Right ventricle myocardium superior (tissue), 1 donor: ENCODE data around the gene CEP70. TPM values are rescaled to one million over a fixed set of nuclear protein-coding genes. Genes with fewer than 3 reads are reported as not detected.
A peak's percentile ranks its signal among the peaks of the same experiment; 100 is the strongest.
"Not testable (repeated sequence)": the region's sequence is repeated elsewhere in the genome, so short reads cannot be mapped to it uniquely, and the experiment has no call there.

ENCODE experiments used
- ATAC-seq: fragments of 200-7000 bp; cut with Tn5 transposase; one replicate; pipeline ENCODE4 v1.9.1; 2020; ENCODE audit warnings: mild to moderate bottlenecking; ENCODE audit not compliant: poor library complexity
- DNase-seq: peaks from one replicate; pipeline ENCODE4 v3.0.0-alpha.2; 2020
- intact Hi-C: fragments of 100-400 bp; cut with DNase I; formaldehyde crosslinking; loops from one replicate; pipeline ENCODE4 v1.11.2; 2022
- long read RNA-seq: library from polyadenylated mRNA; unstranded; transcript quantifications from one replicate; pipeline ENCODE4 v2.0.0, GENCODE V29; 2021
- total RNA-seq: library from RNA; stranded (reverse); fragmentation: NEBNext Ultra II Directional; extraction: Animal tissue kit (Norgen Biotek cat#: 25700); gene quantifications from one replicate; pipeline ENCODE4 v1.2.1, GENCODE V29; 2021
- donor health status: DM: no; HTN: yes; CAD: no; lungs with severe emphysema.

CEP70 gene, protein sequence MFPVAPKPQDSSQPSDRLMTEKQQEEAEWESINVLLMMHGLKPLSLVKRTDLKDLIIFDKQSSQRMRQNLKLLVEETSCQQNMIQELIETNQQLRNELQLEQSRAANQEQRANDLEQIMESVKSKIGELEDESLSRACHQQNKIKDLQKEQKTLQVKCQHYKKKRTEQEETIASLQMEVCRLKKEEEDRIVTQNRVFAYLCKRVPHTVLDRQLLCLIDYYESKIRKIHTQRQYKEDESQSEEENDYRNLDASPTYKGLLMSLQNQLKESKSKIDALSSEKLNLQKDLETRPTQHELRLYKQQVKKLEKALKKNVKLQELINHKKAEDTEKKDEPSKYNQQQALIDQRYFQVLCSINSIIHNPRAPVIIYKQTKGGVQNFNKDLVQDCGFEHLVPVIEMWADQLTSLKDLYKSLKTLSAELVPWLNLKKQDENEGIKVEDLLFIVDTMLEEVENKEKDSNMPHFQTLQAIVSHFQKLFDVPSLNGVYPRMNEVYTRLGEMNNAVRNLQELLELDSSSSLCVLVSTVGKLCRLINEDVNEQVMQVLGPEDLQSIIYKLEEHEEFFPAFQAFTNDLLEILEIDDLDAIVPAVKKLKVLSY
- 19.0 TPM for total RNA-seq
- long read RNA-seq, partial matches to known transcripts = 6 of 22 reads
- long read RNA-seq, other reads (novel, unspliced or antisense) = 6 of 22 reads

DNA sequence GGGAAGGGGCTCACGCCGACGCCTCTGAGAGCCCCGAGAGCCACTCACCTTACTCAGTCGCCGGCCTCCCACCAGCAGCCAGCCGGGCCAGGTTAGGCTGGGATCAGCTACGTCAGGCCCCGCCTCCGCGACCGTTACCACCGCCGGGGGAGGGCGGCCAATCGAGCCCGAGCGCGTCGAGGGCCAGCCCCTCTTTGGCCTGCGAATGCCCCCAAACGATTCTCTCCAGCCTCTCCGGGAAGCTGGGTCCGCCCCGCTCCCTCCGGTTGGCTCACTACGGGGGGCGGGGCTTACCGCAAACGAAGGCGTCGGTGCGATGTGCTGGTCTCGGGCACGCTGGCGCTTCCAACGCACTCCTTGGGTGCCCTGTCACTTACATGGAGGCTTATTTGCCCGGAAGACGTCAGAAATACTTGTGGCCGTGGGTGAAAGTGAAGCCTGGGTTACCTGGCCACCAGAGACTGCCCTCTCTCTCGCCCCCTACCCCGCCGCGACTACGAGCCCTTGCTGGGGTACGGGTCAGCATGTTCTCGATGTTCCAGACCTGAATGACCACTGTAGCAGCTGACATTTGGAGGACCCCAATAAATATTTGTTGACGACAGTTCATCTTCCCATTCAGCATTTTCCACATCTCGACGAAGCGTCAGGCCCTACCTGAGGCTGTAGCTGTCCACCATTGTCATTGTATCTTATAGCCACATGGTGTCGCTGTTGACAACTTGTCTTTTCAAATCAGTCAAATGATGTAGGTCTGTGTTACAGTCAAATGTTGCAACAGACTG, at the start of gene CEP70:
Gene CEP70, minus strand, starts transcription at position 111 of the 785 bp plus-strand sequence. CDS start 21,333 bp downstream, outside the sequence.
- intact Hi-C loops = loop anchor here (2.0 kb wide), 1 partner anchor 320 kb away; no protein-coding TSS in a partner anchor
- peak; percentile 99 for ATAC-seq
- DNase-seq = peak; percentile 96

DNA sequence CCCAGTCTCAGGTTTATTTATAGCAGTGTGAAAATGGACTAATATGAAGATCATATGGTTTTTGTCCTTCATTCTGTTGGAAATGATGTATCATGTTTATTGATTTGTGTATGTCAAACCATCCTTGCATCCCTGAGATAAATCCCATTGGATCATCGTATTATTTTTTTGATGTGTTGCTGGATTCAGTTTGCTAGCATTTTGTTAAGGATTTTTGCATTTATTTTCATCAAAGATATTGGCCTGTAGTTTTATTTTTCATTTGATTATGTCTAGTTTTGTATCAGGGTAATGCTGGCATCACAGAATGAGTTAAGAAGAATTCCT, 48.8 kb upstream of the CEP70 start:
- no peak for ATAC-seq
- DNase-seq = no peak
- intact Hi-C loops = no loop called here

DNA sequence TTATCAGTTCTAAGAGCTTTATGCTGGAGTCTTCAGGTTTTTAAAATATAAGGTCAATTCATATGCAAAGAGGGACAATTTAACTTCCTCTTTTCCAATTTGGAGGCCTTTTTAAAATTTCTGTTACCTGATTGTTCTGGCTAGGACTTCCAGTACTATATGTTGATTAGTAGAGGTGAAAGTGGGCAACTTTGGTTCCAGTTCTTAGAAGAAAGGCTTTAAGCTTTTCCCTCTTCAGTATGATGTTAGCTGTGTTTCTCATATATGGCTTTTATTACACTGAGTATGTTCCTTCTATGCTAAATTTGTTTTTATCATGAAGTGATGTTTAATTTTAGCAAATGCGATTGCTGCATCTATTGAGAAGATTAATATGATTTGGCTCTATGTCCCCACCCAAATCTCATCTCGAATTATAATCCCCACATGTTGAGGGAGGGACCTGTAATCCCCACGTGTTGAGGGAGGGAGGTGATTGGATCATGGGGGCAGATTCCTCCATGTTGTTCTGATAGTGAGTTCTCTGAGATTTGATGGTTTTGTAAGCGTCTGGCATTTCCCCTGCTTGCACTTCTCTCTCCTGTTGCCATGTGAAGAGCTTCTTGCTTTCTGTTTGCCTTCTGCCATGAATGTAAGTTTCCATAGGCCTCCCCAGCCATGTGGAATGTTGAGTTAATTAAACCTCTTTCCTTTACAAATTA, 48.3 kb upstream of the CEP70 start:
- ATAC-seq (no peak), DNase-seq (no peak)
- intact Hi-C loops = no loop called here

DNA sequence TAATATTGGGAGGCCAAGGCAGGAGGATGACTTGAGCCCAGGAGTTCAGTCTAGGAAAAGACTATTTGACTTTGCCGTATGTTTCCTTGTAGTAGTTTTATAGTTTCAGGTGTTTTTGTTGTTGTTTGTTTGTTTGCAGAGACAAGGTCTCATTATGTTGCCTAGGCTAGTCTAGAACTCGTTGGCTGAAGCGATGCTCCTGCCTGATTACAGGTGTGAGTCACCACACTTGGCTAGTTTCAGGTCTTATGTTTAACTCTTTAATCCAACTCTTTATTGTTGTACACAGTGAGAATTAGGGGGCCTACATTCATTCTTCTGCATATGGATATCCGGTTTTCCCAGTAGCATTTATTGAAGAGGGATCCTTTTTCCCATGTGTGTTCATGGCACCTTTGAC, 46.5 kb upstream of the CEP70 start:
- DNase-seq (no peak), ATAC-seq (no peak)
- intact Hi-C loops = no loop called here

DNA sequence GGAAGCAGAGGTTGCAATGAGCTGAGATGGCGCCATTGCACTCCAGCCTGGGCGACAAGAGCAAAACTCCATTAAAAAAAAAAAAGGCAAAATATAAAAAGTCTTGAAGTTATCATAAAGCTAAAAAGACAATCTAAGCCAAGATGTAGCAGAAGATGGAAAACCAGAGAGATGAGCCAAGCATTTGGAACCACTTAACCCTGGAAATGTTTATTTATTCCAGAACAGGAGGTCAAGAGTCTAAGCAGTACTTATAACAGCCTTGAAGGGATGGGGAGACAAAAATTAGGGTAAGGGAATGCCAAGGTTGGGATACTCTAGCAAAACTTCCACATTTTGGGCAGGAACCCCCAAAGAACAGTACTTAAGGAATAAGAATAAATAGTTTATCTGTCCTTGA, 44.6 kb upstream of the CEP70 start:
- ATAC-seq (no peak), DNase-seq (no peak)
- intact Hi-C loops = no loop called here

DNA sequence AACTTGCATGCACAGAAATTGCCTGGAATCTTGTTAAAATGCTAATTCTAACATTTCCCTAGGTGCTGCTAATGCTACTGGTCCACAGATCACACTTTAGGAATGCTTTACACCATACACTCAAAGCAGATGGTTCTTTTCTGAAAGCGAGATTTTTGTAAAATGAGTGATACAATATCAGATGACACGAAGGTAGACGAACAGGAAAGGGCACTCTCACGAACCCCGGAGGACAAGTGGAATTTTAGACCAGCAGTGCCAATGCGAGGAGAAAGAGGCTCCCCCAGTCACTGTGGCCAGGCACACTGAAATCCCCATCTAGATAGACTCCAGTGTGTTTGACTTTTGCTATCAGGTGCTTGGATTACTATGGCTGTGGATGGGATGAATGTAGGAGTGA, 35.5 kb upstream of the CEP70 start:
- intact Hi-C loops = no loop called here
- ATAC-seq (no peak), DNase-seq (no peak)

DNA sequence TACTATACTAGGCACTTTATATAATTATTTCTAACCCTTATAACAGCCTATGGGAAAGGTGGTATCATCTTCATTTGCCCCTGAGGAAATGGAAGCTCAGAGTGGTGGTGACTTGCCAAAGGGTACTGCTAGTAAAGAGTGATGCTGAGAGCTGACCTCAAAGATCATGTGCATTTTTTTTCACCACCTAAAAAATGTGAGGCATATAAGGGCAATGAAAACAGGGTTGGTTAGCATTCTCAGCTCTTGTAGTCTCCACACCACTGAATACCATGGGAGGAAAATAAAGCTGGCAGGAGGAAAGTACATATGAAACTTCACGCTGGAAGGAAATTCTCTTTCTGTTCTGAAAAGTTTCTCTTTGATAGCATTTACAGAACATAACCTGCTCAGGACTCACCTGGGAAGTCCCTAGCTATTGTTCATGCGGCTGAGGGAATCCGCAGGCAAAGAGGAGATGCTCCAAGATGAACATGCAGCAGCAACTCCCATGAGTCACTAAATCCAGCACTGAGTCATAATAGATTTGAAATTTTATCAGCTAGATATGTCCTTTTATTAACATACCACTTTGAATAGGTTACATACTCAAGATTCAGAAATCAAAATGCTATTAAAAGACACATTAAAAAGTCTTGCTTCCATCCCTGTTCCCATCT, 31.8 kb upstream of the CEP70 start:
- intact Hi-C loops = no loop called here
- ATAC-seq = no peak
- DNase-seq = no peak

DNA sequence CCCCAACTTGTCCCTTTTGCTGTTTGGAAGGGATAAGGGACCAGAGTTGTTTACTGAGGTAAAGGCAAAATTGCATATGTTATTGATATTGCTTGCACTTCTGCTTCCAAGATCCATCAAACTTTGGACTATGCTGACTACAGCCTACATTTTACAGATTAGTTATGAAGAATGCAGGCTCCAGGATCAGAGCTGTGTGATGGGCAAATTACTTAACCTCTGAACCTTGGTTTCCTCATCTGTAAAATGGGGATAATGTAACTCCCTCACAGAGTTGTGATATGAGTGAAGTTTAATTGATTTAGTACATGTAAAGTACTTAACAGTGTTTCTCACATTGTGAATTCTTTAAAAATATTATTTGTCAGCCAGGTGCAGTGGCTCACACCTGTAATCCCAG, 30.5 kb upstream of the CEP70 start:
- intact Hi-C loops = no loop called here
- ATAC-seq (no peak), DNase-seq (no peak)

DNA sequence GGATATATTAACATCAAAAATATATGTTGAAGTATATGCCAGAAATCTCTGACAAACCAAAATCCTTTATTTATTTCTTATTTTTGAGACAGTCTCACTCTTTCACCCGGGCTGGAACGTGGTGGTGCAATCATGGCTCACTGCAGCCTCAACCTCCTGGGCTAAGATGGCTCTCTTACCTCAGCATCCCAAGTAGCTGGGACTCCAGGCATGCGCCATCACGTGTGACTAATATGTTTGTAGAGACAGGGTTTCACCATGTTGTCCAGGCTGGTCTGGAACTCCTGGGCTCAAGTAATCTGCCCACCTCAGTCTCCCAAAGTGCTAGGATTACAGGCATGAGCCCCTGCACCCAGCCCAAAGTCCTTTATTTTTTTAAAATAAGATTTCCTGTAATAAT, 26.4 kb upstream of the CEP70 start:
- intact Hi-C loops = no loop called here
- no peak for ATAC-seq
- DNase-seq = no peak

DNA sequence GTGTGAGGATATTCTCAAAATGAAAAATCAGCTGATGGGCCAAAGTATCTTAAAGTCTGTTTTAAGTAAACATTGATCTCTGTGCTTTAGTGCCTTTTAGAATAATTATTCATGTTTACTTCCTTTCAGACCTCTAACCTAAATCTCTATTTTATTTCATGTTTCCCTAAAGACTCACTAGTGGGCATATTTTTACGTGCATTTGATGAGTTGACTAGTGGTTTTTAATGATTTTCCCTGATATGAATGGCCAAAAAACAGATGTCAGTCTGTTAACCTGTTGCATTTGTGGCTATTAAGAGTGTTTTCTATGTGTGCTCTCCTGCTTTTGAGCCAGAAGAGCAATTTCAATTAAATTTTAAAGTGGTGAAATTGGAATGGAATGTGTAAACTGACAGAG, 21.4 kb upstream of the CEP70 start:
- intact Hi-C loops = no loop called here
- DNase-seq (no peak), ATAC-seq (no peak)

DNA sequence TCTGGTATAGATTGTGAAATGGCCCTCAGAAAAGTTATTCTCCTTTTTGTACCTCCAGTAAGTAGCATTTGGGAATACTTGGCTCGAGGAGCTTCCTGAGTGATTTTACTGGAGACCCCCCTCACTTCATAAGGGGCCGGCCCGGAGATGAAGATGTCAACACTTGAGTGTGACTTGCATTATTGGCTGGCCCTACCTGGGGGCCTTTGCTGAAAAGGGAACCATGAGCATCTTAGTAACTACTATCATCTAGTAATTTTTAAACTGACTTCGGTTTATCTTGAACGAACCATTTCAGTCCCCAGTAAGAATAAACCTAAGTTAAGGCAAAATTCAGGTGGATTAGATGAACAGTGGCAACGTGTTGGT, 15.8 kb upstream of the CEP70 start:
- DNase-seq (no peak), ATAC-seq (no peak)
- intact Hi-C loops = no loop called here

DNA sequence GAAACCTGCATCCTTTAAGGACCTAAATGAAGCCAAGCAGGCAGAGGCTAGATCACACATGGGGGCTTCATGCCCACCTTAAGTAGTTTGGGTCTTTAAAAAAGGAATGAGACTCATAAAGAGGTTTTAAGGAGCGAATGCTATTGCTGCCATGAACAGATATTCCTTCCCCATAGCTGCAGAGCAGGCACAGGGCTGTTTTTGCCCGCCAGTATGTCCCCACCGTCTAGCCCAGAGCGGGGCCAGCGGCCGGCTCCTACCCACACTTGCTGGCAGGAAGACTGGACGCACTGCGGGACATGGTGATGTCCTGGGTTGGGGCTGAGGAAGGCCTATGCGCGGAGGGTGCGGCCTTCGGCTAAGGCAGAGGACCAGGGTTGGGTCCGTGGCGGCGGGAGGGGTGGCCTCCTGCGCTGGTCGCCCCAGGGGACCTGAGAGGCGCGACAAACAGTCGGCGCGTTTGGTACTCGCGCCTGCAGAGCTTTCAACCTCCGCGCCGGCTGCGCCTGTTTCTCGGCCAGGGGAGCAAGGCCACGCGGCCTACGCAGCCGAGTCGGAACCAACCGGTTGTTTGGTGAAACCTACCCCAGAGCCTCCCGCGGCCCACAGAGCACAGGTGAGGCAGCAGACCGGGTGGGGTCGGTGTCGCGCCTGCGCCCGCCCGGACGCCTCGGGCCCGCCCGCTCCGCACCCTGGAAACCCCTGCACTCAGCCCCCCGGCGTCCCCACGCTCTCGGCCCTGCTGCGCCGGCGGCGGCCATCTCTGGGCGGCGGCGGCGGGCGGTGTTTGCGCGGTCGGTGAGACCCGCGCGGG, 14.5 kb upstream of the CEP70 start, which contains the start of gene FAIM:
Gene FAIM, plus strand, starts transcription at position 450 of the 814 bp plus-strand sequence. CDS start 10,956 bp downstream, outside the sequence.
- peak; percentile 80 for DNase-seq
- peak; percentile 86 for ATAC-seq
- intact Hi-C loops = no loop called here

DNA sequence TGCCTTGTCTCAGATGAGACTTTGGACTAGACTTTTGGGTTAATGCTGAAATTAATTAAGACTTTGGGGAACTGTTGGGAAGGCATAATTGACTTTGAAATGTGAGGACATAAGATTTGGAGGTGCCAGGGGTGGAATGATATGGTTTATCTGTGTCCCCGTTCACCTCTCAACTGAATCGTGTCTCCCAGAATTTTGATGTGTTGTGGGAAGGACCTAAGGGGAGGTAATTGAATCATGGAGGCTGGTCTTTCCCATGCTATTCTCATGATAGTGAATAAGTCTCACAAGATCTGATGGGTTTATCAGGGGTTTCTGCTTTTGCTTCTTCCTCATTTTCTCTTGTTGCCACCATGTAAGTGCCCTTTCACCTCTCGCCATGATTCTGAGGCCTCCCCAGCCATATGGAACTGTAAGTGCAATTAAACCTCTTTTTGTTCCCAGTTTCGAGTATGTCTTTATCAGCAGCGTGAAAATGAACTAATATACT, 10.1 kb upstream of the CEP70 start:
- intact Hi-C loops = not testable (repeated sequence)

DNA sequence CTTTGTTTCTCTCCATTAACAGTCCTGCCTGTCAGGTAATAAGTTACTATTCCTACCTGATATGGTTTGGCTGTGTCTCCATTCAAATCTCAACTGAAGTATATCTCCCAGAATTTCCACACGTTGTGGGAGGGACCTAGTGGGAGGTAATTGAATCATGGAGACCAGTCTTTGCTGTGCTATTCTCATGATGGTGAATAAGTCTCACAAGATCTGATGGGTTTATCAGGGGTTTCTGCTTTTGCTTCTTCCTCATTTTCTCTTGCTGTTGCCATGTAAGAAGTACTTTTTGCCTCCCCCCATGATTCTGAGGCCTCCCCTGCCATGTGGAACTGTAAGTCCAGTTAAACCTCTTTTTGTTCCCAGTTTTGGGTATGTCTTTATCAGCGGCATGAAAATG, 7.6 kb upstream of the CEP70 start:
- DNase-seq, ATAC-seq, intact Hi-C loops: not testable (repeated sequence)

More for the DNA sequence above, 10.1 kb upstream of the CEP70 start:
- not testable (repeated sequence) for ATAC-seq, DNase-seq

DNA sequence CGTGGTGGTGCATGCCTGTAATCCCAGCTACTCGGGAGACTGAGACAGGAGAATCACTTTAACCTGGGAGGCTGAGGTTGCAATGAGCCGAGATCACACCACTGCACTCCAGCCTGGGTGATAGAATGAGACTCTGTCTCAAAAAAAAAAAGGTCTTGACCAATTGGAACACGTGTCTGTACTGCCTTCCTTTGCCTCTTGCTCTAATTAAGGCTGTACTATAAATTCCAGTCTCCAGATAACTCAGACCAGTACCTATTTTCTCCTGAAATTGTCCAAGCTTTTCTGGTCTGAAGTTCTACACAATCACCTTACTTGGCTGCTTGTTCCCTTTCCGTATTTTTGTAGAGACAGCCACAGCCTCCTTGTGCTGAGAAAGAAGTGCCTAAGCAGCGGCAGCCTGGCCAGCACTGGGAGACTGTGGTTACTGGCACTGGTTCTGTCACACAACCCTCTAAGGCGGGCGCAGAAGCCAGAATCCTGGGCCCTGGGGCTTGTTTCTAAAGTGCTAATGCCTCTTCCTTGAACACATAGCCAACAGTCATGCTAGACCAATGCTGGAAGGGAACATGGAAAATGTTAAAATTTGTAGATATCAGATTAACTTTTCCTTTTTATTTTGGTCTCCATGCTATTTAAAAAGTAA, 6.2 kb upstream of the CEP70 start:
- intact Hi-C loops = no loop called here
- DNase-seq = no peak

DNA sequence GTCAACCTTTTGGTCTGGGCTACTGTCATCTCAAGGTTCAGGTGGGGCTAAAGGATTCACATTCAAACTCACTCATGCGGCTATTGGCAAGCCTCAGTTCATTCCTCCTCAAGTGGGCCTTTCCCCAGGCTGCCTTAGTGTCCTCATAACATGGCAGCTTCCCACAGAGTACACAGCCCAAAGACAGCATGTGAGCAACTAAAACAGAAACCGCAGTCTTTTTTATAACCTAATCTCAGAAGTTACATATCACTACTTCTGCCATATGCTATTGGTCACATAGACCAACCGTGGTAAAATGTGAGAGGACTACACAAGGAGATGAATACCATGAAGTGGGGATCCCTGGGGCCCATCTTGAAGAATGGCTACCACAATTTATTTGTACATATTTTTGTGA, 4.5 kb upstream of the CEP70 start:
- intact Hi-C loops = no loop called here
- no peak for DNase-seq
- no peak for ATAC-seq

More for the DNA sequence above, 6.2 kb upstream of the CEP70 start:
- ATAC-seq = no peak
